Measurements from ENCODE around the gene RARS2. TPM values are rescaled to one million over a fixed set of nuclear protein-coding genes. Genes with fewer than 3 reads are reported as not detected.

Gene RARS2
- total and polyA plus RNA-seq, 9 of the 15 experiments (the other 6 are each of a cell fraction or from before 2014, with no cell fraction given): 30.0 to 92.7 (median 43.4) TPM

- TF ChIP-seq ZNF174 (CRISPR knock-in tag; IDR thresholded peaks at IDR 0.05) (no peak), ZNF280B (CRISPR knock-in tag; IDR thresholded peaks at IDR 0.05) (no peak), ZBTB9 (CRISPR knock-in tag; IDR thresholded peaks at IDR 0.05) (no peak), TRIM28 (IDR thresholded peaks at IDR 0.05) (no peak), TAF7 (tag; IDR thresholded peaks at IDR 0.05) (peak; percentile 54; the same call in 1 of the 2 replicates), HCFC1 (IDR thresholded peaks at IDR 0.05; ENCODE audit: low read depth, low read length) (peak; percentile 70; the same call in 1 of the 2 replicates), POLR3G (IDR thresholded peaks at IDR 0.05; ENCODE audit: extremely low read depth, insufficient read length, insufficient replicate concordance) (no peak), GABPA (tag; conservative IDR thresholded peaks at IDR 0.05; ENCODE audit: low read depth) (peak; percentile 97), MYBL2 (IDR thresholded peaks at IDR 0.05; ENCODE audit: low read depth) (no peak), MYBL2 (CRISPR knock-in tag; IDR thresholded peaks at IDR 0.05; ENCODE audit: borderline replicate concordance) (no peak), ZNF41 (CRISPR knock-in tag; conservative IDR thresholded peaks at IDR 0.05) (no peak), MXD1 (CRISPR knock-in tag; IDR thresholded peaks at IDR 0.05; ENCODE audit: borderline replicate concordance, poor library complexity, severe bottlenecking) (no peak), ZNF512 (tag; IDR thresholded peaks at IDR 0.05) (no peak), ZNF282 (CRISPR knock-in tag; IDR thresholded peaks at IDR 0.05) (no peak), ZNF644 (tag; IDR thresholded peaks at IDR 0.05; ENCODE audit: low read depth) (no peak), RFX7 (CRISPR knock-in tag; IDR thresholded peaks at IDR 0.05) (0 out of 2 replicates have a peak, but pooled peaks have one; percentile 17), TSC22D4 (tag; IDR thresholded peaks at IDR 0.05) (no peak), SNRNP70 (optimal IDR thresholded peaks at IDR 0.05; ENCODE audit: low read depth, low read length) (no peak), SAP30 (IDR thresholded peaks at IDR 0.05; ENCODE audit: borderline replicate concordance, insufficient read depth, low read depth, low read length, poor library complexity, severe bottlenecking) (peak; percentile 76), RBM25 (IDR thresholded peaks at IDR 0.05; ENCODE audit: low read depth, low read length, severe bottlenecking) (peak; percentile 57), ZNF75A (CRISPR knock-in tag; IDR thresholded peaks at IDR 0.05) (no peak), TFAM (CRISPR knock-in tag; conservative IDR thresholded peaks at IDR 0.05) (no peak), ARID2 (IDR thresholded peaks at IDR 0.05) (0 out of 2 replicates have a peak, but pooled peaks have one; percentile 17), ZNF12 (CRISPR knock-in tag; IDR thresholded peaks at IDR 0.05) (no peak), TCF7L2 (IDR thresholded peaks at IDR 0.05; ENCODE audit: low read depth, low read length) (no peak)
These were observed at the start of gene RARS2, which contains the start of gene ORC3 (continued) for GRCh38 chr6:87589693-87590416.

Data from K562 (cell line).